Head of caudate nucleus (tissue), 42 donors: ENCODE measurements around the gene SERF2.
"Not testable (repeated sequence)": the region's sequence is repeated elsewhere in the genome, so short reads cannot be mapped to it uniquely, and the experiment has no call there.

ENCODE experiments used
- DNase-seq, 42 donors: peaks; one replicate each; pipeline versions ENCODE4 v3.0.0 to v3.0.0-alpha.2; 2020 to 2021; ENCODE audit warnings: mixed read lengths in 7 of 42
- intact Hi-C: fragments of 100-400 bp; cut with DNase I; formaldehyde crosslinking; loops from one replicate; pipeline ENCODE4 v1.15.0; 2022

SERF2 gene

DNA sequence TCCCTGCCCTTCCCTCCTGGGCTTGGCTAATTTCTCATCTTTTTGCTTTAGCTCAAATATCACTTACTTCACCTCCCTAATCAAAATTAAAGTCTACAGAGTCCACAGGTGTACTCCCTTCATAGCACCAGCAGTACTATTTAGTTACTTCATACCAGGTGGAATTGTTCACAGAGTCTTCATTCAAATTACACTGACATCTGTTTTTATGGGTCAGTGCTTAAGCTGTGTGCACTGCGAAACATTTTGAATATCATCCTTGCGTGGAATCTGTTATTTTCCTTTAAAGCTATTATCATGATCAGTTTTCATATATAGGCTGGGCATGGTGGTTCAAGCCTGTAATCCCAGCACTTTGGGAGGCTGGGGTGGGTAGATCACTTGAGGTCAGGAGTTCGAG, 2.7 kb upstream of the SERF2 start:
- intact Hi-C loops, result no loop called here
- DNase-seq, result no peak

DNA sequence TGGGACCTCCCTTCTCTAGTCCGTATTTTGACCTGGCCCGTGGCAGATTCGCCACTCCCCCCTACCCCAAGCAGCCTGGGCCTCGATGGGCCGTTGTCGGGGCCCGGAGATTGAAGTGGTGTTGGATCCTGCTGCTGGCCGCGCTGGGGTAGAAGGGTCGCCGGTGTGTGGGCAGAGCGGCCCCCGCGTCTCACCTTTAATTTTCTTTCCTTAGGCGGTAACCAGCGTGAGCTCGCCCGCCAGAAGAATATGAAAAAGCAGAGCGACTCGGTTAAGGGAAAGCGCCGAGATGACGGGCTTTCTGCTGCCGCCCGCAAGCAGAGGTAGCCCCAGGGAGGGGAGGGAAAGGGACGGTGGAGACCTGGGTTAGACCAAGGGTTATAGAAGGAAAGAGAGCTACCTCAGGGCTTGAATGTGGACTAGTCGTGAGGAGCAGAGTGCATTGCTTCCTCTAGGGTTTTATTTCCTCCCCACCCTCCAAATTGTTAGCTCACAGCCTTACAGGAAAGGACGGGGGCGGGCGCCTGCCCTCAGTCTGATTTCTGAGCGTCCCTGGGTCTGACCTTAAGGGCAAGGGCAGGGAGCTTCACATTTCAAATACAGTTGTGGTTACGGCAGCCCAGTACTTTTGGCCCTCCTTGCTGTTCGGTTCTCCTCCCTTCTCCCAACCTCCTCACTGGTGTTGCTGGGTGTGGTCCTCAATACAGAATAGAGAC, 799 bp downstream of the SERF2 start:
- intact Hi-C loops, result loop anchor here (10.0 kb wide), 1 partner anchor 48 kb away; the partner anchor contains the start of gene PDIA3

DNA sequence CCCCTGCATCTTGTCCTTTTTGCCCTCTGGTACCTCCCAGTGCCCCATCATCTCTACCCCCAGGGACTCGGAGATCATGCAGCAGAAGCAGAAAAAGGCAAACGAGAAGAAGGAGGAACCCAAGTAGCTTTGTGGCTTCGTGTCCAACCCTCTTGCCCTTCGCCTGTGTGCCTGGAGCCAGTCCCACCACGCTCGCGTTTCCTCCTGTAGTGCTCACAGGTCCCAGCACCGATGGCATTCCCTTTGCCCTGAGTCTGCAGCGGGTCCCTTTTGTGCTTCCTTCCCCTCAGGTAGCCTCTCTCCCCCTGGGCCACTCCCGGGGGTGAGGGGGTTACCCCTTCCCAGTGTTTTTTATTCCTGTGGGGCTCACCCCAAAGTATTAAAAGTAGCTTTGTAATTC, 1.5 kb downstream of the SERF2 start:
- intact Hi-C loops, result loop anchor here (10.0 kb wide), 1 partner anchor 49 kb away; the partner anchor contains the start of gene PDIA3
- DNase-seq, result no peak

More for the DNA sequence above, 799 bp downstream of the SERF2 start:
- peak in 6 of 42 donors; percentile 16 to 45 (median 22) for DNase-seq

DNA sequence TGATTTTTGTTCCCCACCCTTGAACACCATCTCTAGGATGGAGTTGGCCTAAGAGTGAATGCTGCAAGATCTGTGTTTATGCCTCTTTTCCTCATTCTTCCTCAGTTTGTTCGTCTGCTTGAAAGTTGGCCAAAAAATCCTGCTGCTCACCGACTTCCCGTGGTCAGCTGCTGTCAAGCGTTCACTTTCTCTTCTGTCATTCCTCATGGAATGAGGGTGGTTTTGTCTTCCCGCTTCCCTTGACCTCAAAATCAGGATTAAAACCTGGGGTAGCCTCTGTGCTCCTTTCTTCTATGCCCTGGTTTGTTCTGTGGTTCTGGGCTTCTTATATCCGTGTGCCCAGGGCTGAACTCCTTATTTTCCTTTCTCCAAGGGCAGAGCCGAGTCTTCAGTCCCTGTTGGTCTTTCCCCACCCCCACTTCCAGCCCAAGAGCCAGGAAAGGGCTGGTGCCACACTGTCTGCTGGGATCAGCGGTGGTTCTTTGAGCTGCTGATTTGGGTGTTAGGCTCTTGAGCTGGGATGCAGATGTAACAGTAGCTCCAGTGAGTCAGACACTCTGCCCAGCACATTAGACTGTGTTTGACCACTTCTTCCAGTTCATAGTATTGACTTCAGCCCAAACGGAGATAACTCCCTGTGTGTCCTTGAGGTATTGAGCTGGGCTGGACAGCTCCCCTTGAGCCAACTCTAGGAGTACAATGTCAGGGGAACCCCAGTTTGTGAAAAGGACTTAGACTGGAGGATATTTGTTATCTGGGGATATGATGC, 2.3 kb downstream of the SERF2 start:
- intact Hi-C loops, result loop anchor here (10.0 kb wide), 1 partner anchor 50 kb away; the partner anchor contains the start of gene PDIA3

DNA sequence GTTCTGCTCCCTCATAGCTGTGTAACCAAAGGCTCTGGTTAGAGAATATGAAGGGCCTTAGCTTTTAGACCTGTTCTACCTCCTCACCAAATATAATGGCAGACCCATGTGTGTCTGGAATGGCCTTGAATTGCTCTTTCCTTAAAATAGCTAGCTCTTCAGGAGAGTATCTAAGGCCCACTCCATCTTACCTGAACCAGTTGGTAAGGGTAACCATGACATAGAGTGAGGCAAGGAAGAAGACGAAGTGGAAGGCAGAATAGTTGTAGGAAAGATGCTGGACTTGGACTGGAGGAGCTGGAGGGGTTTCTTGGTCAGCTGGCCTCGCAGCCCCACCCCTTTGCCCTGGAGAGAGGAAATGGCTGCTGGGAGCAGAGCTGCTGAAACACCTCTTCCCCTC, 3.1 kb downstream of the SERF2 start:
- no peak for DNase-seq
- intact Hi-C loops, result loop anchor here (10.0 kb wide), 1 partner anchor 50 kb away; the partner anchor contains the start of gene PDIA3

More for the DNA sequence above, 2.3 kb downstream of the SERF2 start:
- no peak for DNase-seq

DNA sequence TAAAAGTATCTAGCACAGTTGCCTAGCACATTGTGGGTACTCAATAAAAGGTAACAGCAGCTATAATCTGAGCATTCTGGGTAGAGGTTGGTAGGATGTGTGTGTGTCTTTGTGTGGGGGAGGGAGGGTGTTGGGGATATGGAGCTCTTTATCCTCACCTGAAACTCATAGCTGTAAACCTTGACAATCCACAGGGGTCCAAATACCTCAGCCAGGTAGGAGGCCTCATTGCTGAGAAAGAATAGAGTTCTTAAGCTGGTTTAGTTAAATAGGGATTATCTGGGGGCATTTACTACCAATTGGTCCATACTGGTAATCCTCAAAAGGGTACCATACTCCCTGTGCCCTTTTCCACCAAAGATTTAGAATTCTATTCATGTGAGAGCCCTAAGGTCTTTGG, 3.9 kb downstream of the SERF2 start:
- no peak for DNase-seq
- intact Hi-C loops, result loop anchor here (10.0 kb wide), 1 partner anchor 51 kb away; the partner anchor contains the start of gene PDIA3

DNA sequence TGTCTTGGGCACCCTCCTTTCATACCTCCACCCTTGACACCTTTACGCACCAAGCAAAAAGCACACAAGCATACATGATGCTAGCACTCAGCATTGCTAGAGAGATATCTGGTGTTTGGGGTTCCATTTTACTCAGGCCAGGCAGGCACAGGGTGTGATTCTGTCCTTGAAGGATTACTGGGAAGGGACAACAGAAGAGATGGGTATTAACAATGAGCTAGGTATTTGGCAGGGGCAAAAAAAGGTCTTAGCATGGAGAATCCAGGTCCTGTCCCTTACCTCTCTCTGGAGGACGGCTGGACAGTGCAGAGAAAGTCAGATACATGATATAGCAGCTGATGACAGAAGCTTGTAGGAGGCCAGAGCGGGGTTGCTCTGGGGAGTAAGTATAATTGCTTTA, 4.4 kb downstream of the SERF2 start:
- no peak for DNase-seq
- intact Hi-C loops, result loop anchor here (10.0 kb wide), 1 partner anchor 52 kb away; the partner anchor contains the start of gene PDIA3

DNA sequence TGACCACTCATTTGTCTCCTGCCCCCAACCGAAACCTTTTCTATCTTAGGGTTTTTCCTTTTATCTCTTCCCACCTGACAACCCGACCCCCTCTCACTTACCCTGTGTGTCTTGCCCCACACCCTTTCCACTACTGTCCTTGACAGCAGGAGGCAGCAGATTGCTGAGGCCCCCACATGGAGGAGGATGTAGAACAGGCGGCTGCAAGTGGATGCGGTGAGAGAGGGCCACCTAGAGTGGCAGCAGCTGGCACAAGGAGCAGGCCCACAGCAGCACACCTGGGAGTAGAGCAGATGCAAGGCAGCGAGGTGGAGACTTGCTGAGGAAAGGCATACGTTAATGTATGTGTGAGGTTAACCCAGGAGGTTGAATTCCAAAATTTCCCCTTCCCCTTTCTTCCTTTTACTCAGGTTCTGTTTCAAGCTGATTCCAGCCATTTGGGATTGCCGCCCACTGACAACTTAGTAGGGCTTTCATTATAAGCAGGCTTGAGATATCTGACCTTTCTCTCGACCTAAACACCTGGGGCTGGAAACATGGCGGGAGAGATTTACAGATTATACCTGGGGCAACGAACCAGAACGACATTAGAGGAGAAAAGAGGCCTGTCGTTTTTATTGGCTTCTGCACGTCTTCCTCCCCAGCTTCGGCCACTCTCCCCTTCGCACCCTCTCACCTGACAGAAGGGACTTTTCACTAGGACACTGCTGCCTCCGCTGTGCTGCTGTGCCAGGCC, 7.3 kb downstream of the SERF2 start:
- DNase-seq, result no peak
- intact Hi-C loops, result loop anchor here (10.0 kb wide), 1 partner anchor 55 kb away; the partner anchor contains the start of gene PDIA3

DNA sequence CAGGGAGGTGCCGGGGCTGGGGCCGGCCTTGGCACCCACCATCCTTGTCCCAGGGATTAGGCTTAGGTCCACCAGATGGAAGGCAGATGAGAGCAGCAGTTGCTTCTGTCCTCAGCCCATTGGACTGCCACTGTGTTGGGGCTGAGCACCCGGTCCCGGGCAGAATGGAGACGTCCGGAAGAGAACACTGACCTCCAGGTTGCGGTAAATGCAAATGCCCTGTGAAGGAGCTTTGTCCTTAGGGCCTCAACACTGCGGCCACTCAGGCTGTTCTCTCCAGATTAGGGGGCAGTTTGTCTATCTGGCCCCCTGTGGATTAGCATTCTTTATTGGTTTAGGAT, 7.8 kb downstream of the SERF2 start, which contains the start of gene SERINC4:
Gene SERINC4, minus strand, starts transcription at position 276 of the 341 bp plus-strand sequence. Its CDS starts 234 bp downstream, at position 42.
- intact Hi-C loops, result loop anchor here (10.0 kb wide), 1 partner anchor 55 kb away; the partner anchor contains the start of gene PDIA3
- peak in 4 of 42 donors; percentile 6 to 45 (median 23) for DNase-seq

DNA sequence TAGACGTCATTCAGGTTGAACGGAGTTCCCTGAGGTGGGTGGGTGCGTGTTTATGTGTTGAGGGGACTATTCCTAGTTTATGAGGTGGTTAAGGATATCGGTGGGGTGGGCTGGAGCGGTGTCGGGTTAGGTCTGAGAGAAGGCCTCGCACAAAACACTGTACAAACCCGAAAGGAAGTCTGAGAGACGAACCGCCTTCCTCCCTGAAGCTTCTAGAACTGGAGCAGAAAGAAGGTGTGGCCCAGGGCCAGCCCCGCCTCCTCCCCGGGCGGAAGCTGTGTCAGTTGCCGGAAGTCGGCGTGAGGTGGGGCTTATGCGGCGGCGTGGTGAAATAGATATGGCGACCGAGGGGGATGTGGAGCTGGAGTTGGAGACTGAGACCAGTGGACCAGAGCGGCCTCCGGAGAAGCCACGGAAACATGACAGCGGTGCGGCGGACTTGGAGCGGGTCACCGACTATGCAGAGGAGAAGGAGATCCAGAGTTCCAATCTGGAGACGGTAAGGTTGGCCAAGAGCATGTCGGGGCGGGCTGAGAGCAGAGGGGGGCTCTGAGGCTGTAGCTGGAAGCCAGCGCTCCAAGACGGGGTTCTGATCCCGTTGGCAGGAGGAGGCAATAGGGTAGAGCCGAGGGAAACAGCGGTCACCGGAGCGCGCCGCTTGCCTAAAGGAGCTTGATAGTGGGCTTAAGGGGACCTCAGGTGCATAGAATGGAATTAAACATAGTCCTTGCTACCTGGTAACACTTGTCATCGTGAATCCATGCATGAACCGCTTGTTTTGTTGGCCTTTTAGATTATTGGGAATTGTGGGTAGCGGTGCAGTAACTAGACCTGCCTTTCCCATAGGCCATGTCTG, 8.4 kb downstream of the SERF2 start, which contains the start of gene HYPK:
Gene HYPK, plus strand, starts transcription at position 314 of the 856 bp plus-strand sequence. Its CDS starts 24 bp downstream, at position 338.
- DNase-seq, result peak; percentile 90 to 98 (median 95)
- intact Hi-C loops, result no loop called here

DNA sequence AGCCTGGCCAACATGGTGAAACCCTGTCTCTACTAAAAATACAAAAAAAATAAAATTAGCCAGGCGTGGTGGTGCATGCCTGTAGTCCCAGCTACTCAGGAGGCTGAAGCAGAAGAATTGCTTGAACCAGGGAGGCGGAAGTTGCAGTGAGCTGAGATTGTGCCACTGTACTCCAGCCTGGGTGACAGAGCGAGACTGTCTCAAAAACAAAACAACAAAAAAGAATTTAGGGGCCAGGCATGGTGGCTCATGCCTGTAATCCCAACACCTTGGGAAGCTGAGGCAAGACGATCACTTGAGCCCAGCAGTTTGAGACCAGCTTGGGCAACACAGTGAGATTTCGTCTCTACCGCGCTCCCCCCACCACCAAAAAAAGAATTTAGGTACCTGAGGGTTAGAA, 10.6 kb downstream of the SERF2 start:
- DNase-seq, intact Hi-C loops: not testable (repeated sequence)

DNA sequence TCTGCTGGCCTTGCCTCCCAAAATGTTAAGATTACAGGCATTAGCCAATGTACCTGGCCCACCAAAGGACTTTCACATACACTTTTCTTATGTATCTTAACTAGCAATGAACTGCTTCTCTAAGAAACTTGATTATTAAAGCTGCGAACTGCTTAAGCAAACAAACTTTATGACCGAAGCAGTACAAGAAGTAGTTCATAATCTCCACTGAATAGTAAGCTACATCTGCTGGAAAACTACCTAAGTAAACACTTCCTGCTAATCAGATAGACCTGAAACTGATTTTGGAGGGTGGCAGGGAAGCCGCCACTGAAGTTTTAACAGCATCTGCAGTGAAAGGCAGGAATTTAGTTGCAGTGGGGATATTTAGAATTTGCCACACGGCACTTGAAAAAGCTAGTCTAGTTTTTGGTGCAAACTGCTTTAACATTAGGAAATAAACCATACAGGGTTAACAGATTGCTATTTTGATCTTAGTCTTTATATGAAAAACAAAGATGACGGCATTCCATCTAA, 16.4 kb downstream of the SERF2 start:
- intact Hi-C loops, result no loop called here
- DNase-seq, result no peak

DNA sequence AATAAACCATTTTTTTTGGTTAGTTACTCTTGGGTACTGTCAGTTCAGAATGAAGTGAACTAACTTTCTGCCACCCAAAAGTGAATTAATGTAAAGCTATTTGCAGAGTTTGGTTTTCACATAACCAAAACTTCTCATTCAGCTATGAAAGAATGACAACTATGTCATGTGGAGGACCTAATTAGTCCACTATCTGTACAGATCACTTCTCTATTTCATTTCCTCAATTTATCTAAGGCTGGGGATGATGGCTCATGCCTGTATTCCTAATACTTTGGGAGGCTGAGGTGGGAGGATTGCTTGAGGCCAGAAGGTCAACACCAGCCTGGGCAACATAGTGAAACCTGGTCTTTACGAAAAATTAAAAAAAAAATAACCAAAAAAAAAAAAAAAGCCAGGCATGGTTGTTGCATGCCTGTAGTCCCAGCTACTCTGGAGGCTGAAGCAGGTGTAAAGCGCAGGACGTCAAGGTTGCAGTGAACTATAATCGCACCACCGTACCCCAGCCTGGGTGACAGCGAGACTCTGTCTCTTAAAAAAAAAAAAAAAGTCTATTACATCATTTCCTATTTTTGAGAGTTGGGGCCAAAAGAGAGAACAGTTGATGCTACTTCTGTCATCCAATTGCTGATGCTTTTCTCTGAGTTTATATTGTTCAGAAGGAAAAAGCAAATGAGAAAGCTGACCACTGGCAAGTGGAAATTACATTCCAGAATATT, 17.0 kb downstream of the SERF2 start:
- intact Hi-C loops, result no loop called here
- DNase-seq, result no peak

DNA sequence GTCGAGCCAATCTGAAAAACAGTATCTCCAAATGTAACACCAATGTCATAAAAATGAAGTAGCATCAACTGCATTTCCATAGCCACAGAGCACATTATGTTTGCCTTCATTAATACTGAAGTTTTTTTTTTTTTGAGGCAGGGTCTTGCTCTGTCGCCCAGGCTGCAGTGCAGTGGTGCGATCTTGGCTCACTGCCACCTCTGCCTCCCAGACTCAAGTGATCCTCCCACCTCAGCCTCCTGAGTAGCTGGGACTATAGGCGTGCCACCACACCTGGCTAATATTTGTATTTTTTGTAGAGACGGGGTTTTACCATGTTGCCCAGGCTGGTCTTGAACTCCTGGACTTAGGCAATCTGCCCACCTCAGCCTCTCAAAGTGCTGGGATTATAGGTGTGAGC, 22.9 kb downstream of the SERF2 start:
- DNase-seq, intact Hi-C loops: not testable (repeated sequence)

DNA sequence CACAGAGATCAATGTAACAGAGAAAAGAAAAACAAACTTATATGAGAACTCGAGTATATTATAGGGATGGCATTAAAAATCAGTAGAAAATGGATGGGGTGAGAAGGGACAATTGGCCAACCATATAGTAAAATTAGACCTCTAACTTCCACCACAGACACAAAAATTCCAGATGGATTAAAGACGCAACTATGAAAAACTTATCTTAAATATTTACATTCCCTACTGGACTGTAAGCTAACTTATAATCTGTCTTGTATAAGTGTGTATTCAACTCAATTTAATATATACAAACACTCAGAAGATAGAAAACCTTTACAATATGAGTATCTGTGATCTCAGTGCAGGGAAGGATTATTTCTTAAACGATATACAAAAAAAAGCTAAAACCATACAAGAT, 29.4 kb downstream of the SERF2 start:
- DNase-seq, result no peak
- intact Hi-C loops, result no loop called here

DNA sequence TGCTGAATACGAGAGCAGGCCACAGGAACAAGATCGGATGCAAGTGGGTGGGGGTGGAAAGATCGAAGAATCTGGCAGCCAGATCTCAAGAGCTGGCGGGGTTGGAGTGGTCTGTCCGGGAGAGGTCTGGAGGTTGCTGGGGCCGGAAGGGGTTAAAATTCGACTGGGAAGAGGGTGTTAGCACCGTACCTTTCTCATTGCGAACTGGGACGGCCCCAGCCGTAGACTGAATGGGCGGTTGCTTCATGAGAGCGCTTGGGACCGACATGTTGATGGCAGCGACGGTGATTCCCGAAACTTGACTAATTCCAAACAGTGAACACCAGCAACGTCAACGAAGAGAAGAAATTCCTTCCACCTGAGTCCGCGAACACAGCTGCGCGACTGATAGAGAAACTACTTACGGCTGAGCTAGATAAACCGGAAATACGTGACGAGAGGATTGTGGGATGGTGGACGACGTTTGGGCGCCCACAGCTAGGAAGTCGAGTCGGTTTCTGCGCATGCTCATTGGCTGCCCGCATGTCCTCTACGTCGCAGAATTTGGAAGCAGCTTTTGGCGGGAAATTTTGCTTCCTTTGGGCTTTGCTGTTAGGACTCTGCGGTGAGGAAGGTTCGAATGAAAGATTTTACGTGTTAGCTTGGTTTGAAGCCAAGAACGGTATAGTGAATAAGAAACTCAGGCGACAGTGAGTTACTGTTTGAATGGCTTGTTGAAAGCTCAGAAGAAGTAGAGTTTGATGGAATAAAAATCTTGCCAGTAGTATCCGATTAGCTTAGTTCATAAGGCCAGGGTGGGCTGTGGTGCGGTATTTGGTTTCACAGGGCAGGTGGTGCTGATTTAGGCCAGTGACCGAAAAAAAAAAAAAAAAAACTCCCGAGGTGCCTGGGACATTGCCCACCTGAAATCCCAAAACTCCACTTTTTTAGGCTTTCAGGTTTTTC, 32.5 kb downstream of the SERF2 start, which contains the start of gene MFAP1:
Gene MFAP1, minus strand, starts transcription at position 389 of the 945 bp plus-strand sequence. Its CDS starts 121 bp downstream, at position 268.
- intact Hi-C loops, result no loop called here
- DNase-seq, result peak; percentile 88 to 98 (median 95)
